H1 (cell line): Measurements from ENCODE around the gene PIM1. TPM values are rescaled to one million over a fixed set of nuclear protein-coding genes. Genes with fewer than 3 reads are reported as not detected.

Experiments
- CTCF ChIA-PET: fragments of 300-600 bp; sonication (Branson Sonifier 250); formaldehyde crosslinking; loops from one replicate; lab custom pipeline; 2021; ENCODE audit not compliant: partially characterized antibody; lab: Charles Lee
- POLR2A ChIA-PET: fragments of 300-600 bp; sonication (Branson Sonifier 250); formaldehyde crosslinking; loops from one replicate; lab custom pipeline; 2021; ENCODE audit warnings: inconsistent platforms; ENCODE audit not compliant: partially characterized antibody; lab: Charles Lee
- DNase-seq, 2 experiments: peaks; one replicate each; pipeline versions ENCODE4 v3.0.0 to v3.0.0-alpha.2; 2010 to 2022; ENCODE audit warnings: low spot score in 2 of 2, low read depth in 1 of 2, mixed read lengths in 1 of 2
- FAIRE-seq: peaks from 2 replicates; lab custom pipeline; 2011; peaks lifted over from hg19 to GRCh38; lab: Jason Lieb, UNC
- H2AFZ ChIP-seq: 2 replicates; pipeline ENCODE4 v1.8.1; 2012; ENCODE audit warnings: low read length, inconsistent platforms
- H2AK5ac ChIP-seq: 2 replicates; pipeline ENCODE4 v1.6.1; 2013; ENCODE audit warnings: low read depth, low read length
- H2BK120ac ChIP-seq: replicated peaks from 2 replicates; pipeline ENCODE3; 2013; ENCODE audit warnings: low read depth, low read length, inconsistent platforms
- H2BK12ac ChIP-seq: 2 replicates; pipeline ENCODE4 v1.6.1; 2013; ENCODE audit warnings: low read depth, low read length
- H2BK15ac ChIP-seq: 2 replicates; pipeline ENCODE4 v1.6.1; 2013; ENCODE audit warnings: low read length
- H2BK20ac ChIP-seq: 2 replicates; pipeline ENCODE4 v1.6.1; 2013; ENCODE audit warnings: low read length
- H2BK5ac ChIP-seq: 2 replicates; pipeline ENCODE4 v1.6.1; 2013; ENCODE audit warnings: low read depth, low read length
- H3K14ac ChIP-seq: 2 replicates; pipeline ENCODE4 v1.6.1; 2013; ENCODE audit warnings: inconsistent platforms; ENCODE audit not compliant: insufficient read length
- H3K18ac ChIP-seq: 2 replicates; pipeline ENCODE4 v1.6.1; 2013; ENCODE audit warnings: low read length; ENCODE audit errors: extremely low read depth
- H3K23ac ChIP-seq: 2 replicates; pipeline ENCODE4 v1.6.1; 2013; ENCODE audit warnings: inconsistent platforms; ENCODE audit not compliant: insufficient read length
- H3K23me2 ChIP-seq: 2 replicates; pipeline ENCODE4 v1.6.1; 2013; ENCODE audit warnings: low read depth, low read length
- H3K27ac ChIP-seq: 2 replicates; pipeline ENCODE4 v1.6.1; 2011; ENCODE audit warnings: low read depth, low read length, inconsistent platforms
- H3K27me3 ChIP-seq, 4 experiments: replicated peaks in 1 of 4; 1 replicate in 1 of 4; 2 replicates in 3 of 4; pipeline versions ENCODE4 v1.6.1 to v1.8.1; 2011 to 2013; ENCODE audit warnings: low read length in 3 of 4, mild to moderate bottlenecking in 3 of 4, inconsistent platforms in 2 of 4, mixed read lengths in 2 of 4, moderate library complexity in 1 of 4; ENCODE audit not compliant: control insufficient read depth in 3 of 4, insufficient read depth in 3 of 4; ENCODE audit errors: extremely low read depth in 1 of 4
- H3K36me3 ChIP-seq, 4 experiments: 2 replicates each; pipeline versions ENCODE4 v1.6.1 to v1.8.1; 2011 to 2013; ENCODE audit warnings: mild to moderate bottlenecking in 4 of 4, low read length in 3 of 4, moderate library complexity in 2 of 4, control low read depth in 1 of 4, inconsistent platforms in 1 of 4; ENCODE audit not compliant: insufficient read depth in 4 of 4, control insufficient read depth in 2 of 4
- H3K4ac ChIP-seq: replicated peaks from 2 replicates; pipeline ENCODE3; 2013; ENCODE audit warnings: low read length, low read depth, mixed read lengths, inconsistent platforms; ENCODE audit not compliant: insufficient read length
- H3K4me1 ChIP-seq, 4 experiments: replicated peaks in 1 of 4; 1 replicate in 1 of 4; 2 replicates in 3 of 4; pipeline versions ENCODE4 v1.6.1 to v1.8.1; 2011 to 2013; ENCODE audit warnings: low read length in 3 of 4, inconsistent platforms in 2 of 4, mixed read lengths in 1 of 4; ENCODE audit not compliant: insufficient read depth in 4 of 4, control insufficient read depth in 3 of 4
- H3K4me2 ChIP-seq, 2 experiments: 2 replicates each; pipeline versions ENCODE4 v1.6.1 to v1.8.1; 2011 to 2013; ENCODE audit warnings: low read depth in 2 of 2, low read length in 2 of 2, control low read depth in 1 of 2, inconsistent platforms in 1 of 2, mild to moderate bottlenecking in 1 of 2; ENCODE audit not compliant: insufficient read depth in 1 of 2
- H3K4me3 ChIP-seq, 4 experiments: fragments of 200-600, 300-600 bp in 1 of 4; sonication (generic), shearing (Covaris generic), sonication (Bioruptor Twin) in 1 of 4; 2 replicates each; pipeline versions ENCODE4 v1.5.1 to v1.8.1; 2011 to 2016; ENCODE audit warnings: low read length in 4 of 4, low read depth in 3 of 4, control low read depth in 2 of 4, inconsistent platforms in 2 of 4, mild to moderate bottlenecking in 2 of 4, mixed read lengths in 1 of 4, moderate library complexity in 1 of 4; ENCODE audit not compliant: insufficient read depth in 2 of 4; ENCODE audit errors: extremely low read depth in 1 of 4
- H3K56ac ChIP-seq: replicated peaks from 2 replicates; pipeline ENCODE3; 2013; ENCODE audit warnings: low read depth, mild to moderate bottlenecking, mixed read lengths, low read length, inconsistent platforms; ENCODE audit not compliant: insufficient read length
- H3K79me1 ChIP-seq: 2 replicates; pipeline ENCODE4 v1.6.1; 2013; ENCODE audit warnings: low read depth, low read length, control low read depth
- H3K79me2 ChIP-seq, 2 experiments: 2 replicates each; pipeline versions ENCODE4 v1.6.1 to v1.8.1; 2012 to 2013; ENCODE audit warnings: low read length in 2 of 2, mild to moderate bottlenecking in 2 of 2, inconsistent platforms in 1 of 2; ENCODE audit not compliant: insufficient read depth in 2 of 2, control insufficient read depth in 1 of 2
- H3K9ac ChIP-seq, 4 experiments: replicated peaks in 1 of 4; 1 replicate in 1 of 4; 2 replicates in 3 of 4; pipeline versions ENCODE4 v1.6.1 to v1.8.1; 2011 to 2013; ENCODE audit warnings: low read depth in 3 of 4, low read length in 3 of 4, control low read depth in 2 of 4, mild to moderate bottlenecking in 2 of 4, moderate library complexity in 2 of 4, inconsistent platforms in 1 of 4; ENCODE audit errors: extremely low read depth in 1 of 4
- H3K9me3 ChIP-seq, 2 experiments: 2 replicates each; pipeline versions ENCODE4 v1.6.1 to v1.8.1; 2012 to 2013; ENCODE audit warnings: mild to moderate bottlenecking in 2 of 2, moderate library complexity in 2 of 2, control low read depth in 1 of 2, inconsistent platforms in 1 of 2, low read depth in 1 of 2, low read length in 1 of 2, mixed read lengths in 1 of 2; ENCODE audit not compliant: insufficient read depth in 2 of 2
- H4K20me1 ChIP-seq, 2 experiments: replicated peaks in 1 of 2; 2 replicates each; pipeline versions ENCODE3 to v1.8.1; 2011 to 2013; ENCODE audit warnings: inconsistent platforms in 2 of 2, low read length in 2 of 2, mild to moderate bottlenecking in 1 of 2; ENCODE audit not compliant: insufficient read depth in 2 of 2, control insufficient read depth in 1 of 2
- H4K5ac ChIP-seq: 2 replicates; pipeline ENCODE4 v1.6.1; 2013; ENCODE audit warnings: low read length, low read depth, mixed read lengths, inconsistent platforms; ENCODE audit not compliant: insufficient read length
- H4K8ac ChIP-seq: 2 replicates; pipeline ENCODE4 v1.8.0; 2013; ENCODE audit warnings: mild to moderate bottlenecking, moderate library complexity, low read length, inconsistent platforms; ENCODE audit not compliant: insufficient read depth; ENCODE audit errors: extremely low read depth
- H4K91ac ChIP-seq: replicated peaks from 2 replicates; pipeline ENCODE3; 2013; ENCODE audit warnings: low read length, mixed read lengths, inconsistent platforms; ENCODE audit not compliant: insufficient read length
- ASH2L ChIP-seq: fragments of 200-600, 300-600 bp; sonication (generic); IDR thresholded peaks from one replicate; pipeline ENCODE4 v1.7.1; 2017; ENCODE audit warnings: low read length
- CEBPB ChIP-seq: IDR thresholded peaks from 2 replicates; pipeline ENCODE4 v1.6.1; 2012; ENCODE audit warnings: low read depth, low read length
- CHD1 ChIP-seq: IDR thresholded peaks from 2 replicates; pipeline ENCODE4 v1.6.1; 2012; ENCODE audit warnings: low read depth, low read length, improper control_type of control experiment
- E2F6 ChIP-seq: IDR thresholded peaks from 2 replicates; pipeline ENCODE4 v1.6.1; 2012; ENCODE audit warnings: inconsistent platforms
- EGR1 ChIP-seq: IDR thresholded peaks from 2 replicates; pipeline ENCODE4 v1.6.1; 2011; ENCODE audit warnings: low read depth, low read length, borderline replicate concordance
- EP300 ChIP-seq, 2 experiments: IDR thresholded peaks; 1 replicate in 1 of 2; 2 replicates in 1 of 2; pipeline ENCODE4 v1.6.1; 2011 to 2012; ENCODE audit warnings: low read depth in 2 of 2, low read length in 2 of 2, mild to moderate bottlenecking in 2 of 2, borderline replicate concordance in 1 of 2, inconsistent platforms in 1 of 2, moderate library complexity in 1 of 2
- FOSL1 ChIP-seq: IDR thresholded peaks from 2 replicates; pipeline ENCODE4 v1.6.1; 2011; ENCODE audit warnings: mild to moderate bottlenecking, low read depth, low read length, moderate library complexity; ENCODE audit not compliant: insufficient read depth
- GTF2F1 ChIP-seq: IDR thresholded peaks from 2 replicates; pipeline ENCODE4 v1.6.1; 2012; ENCODE audit warnings: low read depth, low read length, improper control_type of control experiment, borderline replicate concordance
- NRF1 ChIP-seq: IDR thresholded peaks from 2 replicates; pipeline ENCODE4 v1.6.1; 2011; ENCODE audit warnings: mild to moderate bottlenecking, low read depth, low read length, improper control_type of control experiment
- POLR2A ChIP-seq, 2 experiments: IDR thresholded peaks; 1 replicate in 1 of 2; 2 replicates in 1 of 2; pipeline ENCODE4 v1.6.1; 2011; ENCODE audit warnings: low read depth in 2 of 2, low read length in 2 of 2, mild to moderate bottlenecking in 2 of 2; ENCODE audit errors: control extremely low read depth in 1 of 2
- POLR2AphosphoS5 ChIP-seq: IDR thresholded peaks from 2 replicates; pipeline ENCODE4 v1.6.1; 2011; ENCODE audit warnings: low read depth, low read length
- SIN3A ChIP-seq, 2 experiments: IDR thresholded peaks in 1 of 2; conservative IDR thresholded peaks in 1 of 2; 2 replicates each; pipeline ENCODE4 v1.6.1; 2011 to 2012; ENCODE audit warnings: low read length in 2 of 2, improper control_type of control experiment in 1 of 2, low read depth in 1 of 2, mild to moderate bottlenecking in 1 of 2
- SIX5 ChIP-seq: IDR thresholded peaks from 2 replicates; pipeline ENCODE4 v1.6.1; 2011; ENCODE audit warnings: mild to moderate bottlenecking, low read depth, low read length
- WGBS, 2 experiments: shearing (Covaris generic) in 1 of 2; methylation state at CpG; one replicate each; pipeline versions ENCODE4 v1.1.6 to v1.1.7; 2013 to 2015; ENCODE audit warnings: low lambda C conversion rate in 2 of 2, mixed read lengths in 2 of 2, inconsistent platforms in 1 of 2, low coverage in 1 of 2, missing lambda C conversion rate in 1 of 2; ENCODE audit not compliant: insufficient replicate concordance in 2 of 2, insufficient coverage in 1 of 2, insufficient read length in 1 of 2; ENCODE audit errors: extremely low coverage in 1 of 2, missing lambda C conversion rate in 1 of 2; 5-methylcytosine and 5-hydroxymethylcytosine counted together
- polyA plus RNA-seq, 7 experiments: library from polyadenylated mRNA; depleted of rRNA in 3 of 7; stranded (reverse) in 5 of 7; unstranded in 2 of 7; fragments of >200 nt in 5 of 7; fragments of 200-250 nt in 2 of 7; gene quantifications; 1 replicate in 5 of 7; 2 replicates in 1 of 7; 4 replicates in 1 of 7; pipeline versions ENCODE4 v1.2.1 to v1.2.3, GENCODE V29; 2011 to 2013; ENCODE audit warnings: missing spikeins in 2 of 7, mixed read lengths in 2 of 7
- total RNA-seq: library from RNA; stranded (reverse); fragmentation: NEBNext Ultra II Directional; extraction: Animal tissue kit (Norgen Biotek cat#: 25700); gene quantifications from 2 replicates; pipeline ENCODE4 v1.2.1, GENCODE V29; 2021

Gene PIM1
- total and polyA plus RNA-seq, 2 of the 8 experiments (the other 6 are each of a cell fraction or from before 2014, with no cell fraction given), result 25.5 to 94.9 TPM

- Histone ChIP-seq H2BK15ac (no peak overlapping the region; the same call in 1 of the 2 replicates), H3K4ac (no peak overlapping the region), H2BK5ac (no peak overlapping the region), H2BK20ac (no peak overlapping the region), H2AFZ (no peak overlapping the region), H4K91ac (no peak overlapping the region), H3K79me2 (no peaks in the 10 kb centered on the region), H3K9me3 (no peaks in the 10 kb centered on the region), H3K9ac (no peak overlapping the region), H3K4me1 (no peaks in the 10 kb centered on the region; a peak in 1 of 7 replicates), H3K23me2 (peaks cover 5% of the 10 kb centered on the region; the same call in 1 of the 2 replicates), H3K56ac (no peak overlapping the region), H2BK12ac (no peak overlapping the region), H3K14ac (no peak overlapping the region), H4K5ac (no peak overlapping the region), H3K4me2 (no peak overlapping the region), H4K20me1 (peaks cover 0 to 2% of the 10 kb centered on the region in 2 experiments), H3K36me3 (no peaks in the 10 kb centered on the region), H3K27ac (no peak overlapping the region), H3K23ac (no peak overlapping the region), H3K18ac (no peak overlapping the region), H2BK120ac (no peak overlapping the region), H3K27me3 (no peaks in the 10 kb centered on the region; a peak in 1 of 7 replicates), H2AK5ac (no peak overlapping the region), H3K79me1 (no peaks in the 10 kb centered on the region), H4K8ac (no peak overlapping the region), H3K4me3 (no peak overlapping the region)
- TF ChIP-seq E2F6 (no peak), CHD1 (no peak), SIX5 (no peak), CEBPB (no peak), GTF2F1 (no peak), POLR2AphosphoS5 (no peak), NRF1 (no peak), SIN3A (conservative IDR thresholded peaks at IDR 0.05 in 1 of 2, IDR thresholded peaks at IDR 0.05 in 1 of 2; ENCODE audit: low read depth in 1 of 2, low read length in 2 of 2) (no peak), EGR1 (no peak), POLR2A (IDR thresholded peaks at IDR 0.05; ENCODE audit: control extremely low read depth in 1 of 2, low read depth in 2 of 2, low read length in 2 of 2) (no peak), ASH2L (no peak), FOSL1 (no peak), EP300 (IDR thresholded peaks at IDR 0.05; ENCODE audit: borderline replicate concordance in 1 of 2, low read depth in 2 of 2, low read length in 2 of 2) (no peak)
- CTCF ChIA-PET, result interaction anchor here (6.2 to 34.9 kb wide), 2 partner anchors 9 to 196 kb away, joined by 55 to 866 read pairs; no protein-coding TSS in a partner anchor
- DNase-seq, result no peak
- POLR2A ChIA-PET, result no interaction called here
- FAIRE-seq, result no peak
- WGBS, 2 experiments, result 87% methylated on average over 8 of the region's 8 CpGs; no CpG with 5 or more reads in 1 of the 2 experiments
Measured at GRCh38 chr6:37218511-37218910, 48.6 kb downstream of the PIM1 start.
